HG03575 (cell line): Measurements from ENCODE around the gene PHF21B.
"Not testable (repeated sequence)": the region's sequence is repeated elsewhere in the genome, so short reads cannot be mapped to it uniquely, and the experiment has no call there.

Experiments used
- ATAC-seq: cut with Tn5 transposase; IDR thresholded peaks from one replicate; pipeline ENCODE4 v1.9.1; 2021; ENCODE audit not compliant: unreplicated experiment, insufficient number of reproducible peaks, low FRiP score; ENCODE audit errors: extremely low read depth

PHF21B gene

DNA sequence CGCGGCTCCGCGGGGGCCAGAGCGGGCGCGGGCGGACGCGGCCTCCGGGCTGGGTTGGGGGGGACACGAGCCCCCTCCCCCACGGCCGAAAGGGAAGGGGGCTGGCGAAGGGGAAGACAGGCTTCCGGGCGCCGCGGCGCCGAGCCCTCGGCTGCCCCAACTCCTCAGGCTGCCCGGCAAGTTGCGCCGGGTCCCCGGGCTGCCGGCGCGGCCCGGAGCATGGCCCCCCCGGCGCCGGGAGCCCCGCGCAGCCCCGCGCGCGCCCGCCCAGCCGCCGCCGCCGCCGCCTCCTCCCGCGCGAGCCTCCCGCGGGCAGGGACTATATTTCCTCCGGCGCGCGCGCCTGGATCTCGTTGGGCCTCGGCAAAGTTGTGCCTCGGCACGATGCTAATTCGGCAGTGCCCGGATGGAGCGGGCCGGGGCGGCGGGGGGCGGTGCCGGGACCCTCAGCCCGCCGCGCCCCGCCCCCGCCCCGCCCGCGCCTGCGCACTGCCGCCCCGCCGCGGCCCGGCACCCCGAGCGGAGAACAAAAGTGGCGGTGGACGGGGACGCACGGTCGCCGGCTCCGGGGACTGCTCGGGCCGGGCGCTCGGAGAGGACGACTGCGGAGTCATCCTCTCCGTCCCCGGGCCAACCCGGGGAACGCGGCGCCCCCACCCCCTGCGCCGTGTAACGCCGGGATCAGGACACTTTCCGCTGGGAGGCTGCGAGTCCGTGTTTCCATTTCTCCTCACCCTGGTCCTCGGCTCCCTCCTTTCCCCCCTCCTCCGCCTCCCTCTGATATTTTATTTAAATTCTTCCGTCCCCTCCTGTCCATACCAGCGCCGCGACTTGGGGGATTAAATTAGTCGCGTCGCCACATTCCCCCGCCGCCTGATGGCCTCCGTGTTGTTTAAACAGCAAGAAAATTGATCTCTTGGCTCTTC is at the start of gene PHF21B:
PHF21B (minus strand) TSS at position 400 of the 926 bp plus-strand sequence. CDS start 456 bp downstream, outside the sequence.
- no peak for ATAC-seq

DNA sequence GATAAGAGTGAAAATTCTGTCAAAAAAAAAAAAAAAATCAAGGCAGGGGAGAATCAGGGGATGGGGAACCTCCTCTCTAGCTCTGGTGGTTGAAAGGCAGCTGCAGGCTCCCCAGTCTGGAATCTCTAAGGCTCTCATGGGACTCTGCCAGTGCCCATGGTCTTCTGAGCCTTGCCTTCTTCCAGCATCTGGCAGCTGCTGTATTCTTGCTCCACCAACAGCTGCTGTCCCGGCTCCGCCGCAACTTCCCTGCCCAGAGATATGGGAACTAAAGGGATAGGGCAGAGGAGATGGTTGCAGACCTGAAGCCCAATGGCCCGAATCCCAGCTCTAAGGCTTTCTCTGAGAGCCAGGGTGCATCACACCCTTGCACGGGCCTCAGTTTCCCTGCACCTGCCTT is 49.5 kb upstream of the PHF21B start:
- ATAC-seq: no peak

DNA sequence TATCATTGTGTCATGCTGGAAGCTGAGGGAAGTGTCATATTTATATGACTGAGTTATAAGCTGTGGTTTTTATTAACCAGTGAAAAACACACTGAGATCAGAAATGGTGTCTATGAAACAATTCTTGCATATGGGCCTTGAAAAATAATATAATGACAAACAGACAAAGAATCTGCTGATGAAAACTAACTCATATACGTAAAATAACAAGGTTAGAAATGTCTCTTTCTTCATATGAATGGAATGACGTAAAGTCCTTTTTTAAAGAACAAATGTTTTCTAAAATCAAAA is 48.8 kb upstream of the PHF21B start:
- ATAC-seq: no peak

DNA sequence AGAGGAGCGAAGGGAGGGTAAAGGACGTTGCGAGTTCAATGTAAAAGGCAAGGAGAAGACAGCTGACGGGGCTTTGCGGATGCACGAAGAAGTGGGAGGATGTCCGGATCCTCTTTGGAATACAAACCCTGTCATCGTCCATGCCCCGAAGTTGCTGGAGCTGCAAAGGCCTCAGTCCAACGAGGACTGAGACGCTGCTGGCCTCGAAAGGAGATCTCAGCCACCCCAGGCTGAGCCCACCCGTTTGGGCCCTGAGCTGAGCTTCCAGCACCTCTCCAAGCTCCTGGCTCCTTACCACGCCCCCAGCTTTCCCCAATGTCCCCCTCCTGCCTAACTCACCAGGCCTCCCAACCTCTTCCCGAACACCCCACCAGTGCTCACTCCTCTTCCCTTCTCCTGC is 46.1 kb upstream of the PHF21B start:
- ATAC-seq: no peak

DNA sequence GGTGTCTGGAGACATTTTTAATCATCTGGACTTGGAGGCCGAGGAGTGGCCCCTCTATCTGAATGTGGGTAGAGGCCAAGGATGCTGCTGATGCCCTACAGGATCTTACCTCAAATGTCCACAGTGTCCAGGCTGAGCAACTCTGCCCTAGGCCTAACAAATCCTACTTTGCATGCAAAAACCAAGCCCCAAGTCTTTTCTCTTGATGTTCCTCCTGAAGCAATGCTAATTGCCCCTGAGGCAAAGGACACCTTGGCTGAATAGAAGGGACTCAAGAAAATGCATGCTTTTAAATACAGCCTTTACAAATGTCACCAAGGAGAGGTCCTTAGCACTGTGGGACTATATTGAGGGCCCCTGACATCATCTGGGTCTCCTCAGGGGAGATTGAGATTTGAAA is 43.8 kb upstream of the PHF21B start:
- no peak for ATAC-seq

DNA sequence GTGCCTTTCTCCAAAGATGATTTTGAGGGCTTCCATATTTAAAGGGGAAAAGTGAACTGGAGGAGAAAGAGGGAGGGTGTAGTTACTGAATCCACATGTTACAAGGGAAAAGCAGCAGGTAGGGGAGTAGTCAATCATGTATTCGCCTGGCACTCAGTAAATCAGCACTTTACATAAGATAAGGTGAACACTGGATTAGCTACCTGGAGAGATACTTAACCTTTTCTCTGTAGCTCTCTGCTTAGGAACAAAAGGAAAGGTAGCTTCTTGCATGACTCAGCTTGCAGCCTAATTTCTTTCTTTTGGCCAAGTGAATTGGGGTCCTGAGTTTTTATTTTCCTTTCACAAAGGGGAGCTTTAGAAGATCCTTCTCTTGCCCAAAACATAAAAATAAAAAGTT is 43.3 kb upstream of the PHF21B start:
- no peak for ATAC-seq

DNA sequence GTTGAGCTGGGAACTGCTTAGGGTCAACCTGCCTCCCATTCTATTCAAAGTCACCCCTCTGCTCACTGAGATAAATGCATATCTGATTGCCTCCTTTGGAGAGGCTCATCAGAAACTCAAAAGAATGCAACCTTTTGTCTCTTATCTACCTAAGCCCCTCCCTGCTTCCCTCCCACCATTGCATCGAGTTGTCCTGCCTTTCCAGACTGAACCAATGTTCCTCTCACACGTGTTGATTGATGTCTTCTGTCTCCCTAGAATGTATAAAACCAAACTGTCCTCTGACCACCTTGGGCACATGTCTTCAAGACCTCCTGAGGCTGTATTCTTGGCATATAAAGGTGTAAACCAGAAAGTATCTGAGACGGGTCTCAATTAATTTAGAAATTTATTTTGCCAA is 42.9 kb upstream of the PHF21B start:
- ATAC-seq: not testable (repeated sequence)

DNA sequence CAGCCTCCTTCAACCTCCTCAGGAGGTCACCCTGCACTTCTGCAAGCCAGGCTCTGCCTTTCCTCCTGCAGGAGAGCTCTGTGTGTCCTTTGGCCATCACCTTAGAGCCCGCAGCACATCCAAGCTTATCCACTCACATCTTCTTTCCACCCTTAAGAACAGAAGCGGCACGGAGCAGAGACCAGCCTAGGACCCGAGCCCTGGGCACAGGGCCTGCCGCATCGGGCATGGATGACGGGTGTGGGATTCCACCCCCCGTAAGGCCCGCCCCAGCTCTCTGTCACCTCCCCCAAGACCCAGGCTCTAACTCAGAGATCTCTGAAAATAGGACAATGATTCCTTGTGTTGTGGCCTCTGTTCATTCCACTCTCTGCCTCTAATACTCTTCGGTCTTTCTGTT is 42.1 kb upstream of the PHF21B start:
- no peak for ATAC-seq

DNA sequence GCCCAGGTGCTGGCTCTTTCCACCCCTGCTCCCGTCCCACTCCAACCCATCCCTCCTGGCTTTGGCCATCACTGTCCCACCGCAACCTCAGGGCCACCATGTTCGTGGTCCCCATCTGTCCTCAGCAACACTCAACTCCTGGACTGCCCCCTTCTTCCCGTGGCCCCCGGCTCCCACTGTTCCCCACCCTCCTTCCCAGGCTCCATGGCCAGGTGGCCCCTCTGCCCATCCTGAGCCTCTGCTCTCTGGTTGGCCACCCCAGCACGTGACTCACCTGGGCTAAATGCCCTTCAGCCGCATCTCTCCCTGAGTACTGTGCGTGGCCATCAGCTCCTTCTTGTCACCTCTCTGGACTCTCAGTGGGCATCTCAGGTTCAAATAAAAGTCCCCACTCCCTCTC is 41.6 kb upstream of the PHF21B start:
- ATAC-seq: no peak

DNA sequence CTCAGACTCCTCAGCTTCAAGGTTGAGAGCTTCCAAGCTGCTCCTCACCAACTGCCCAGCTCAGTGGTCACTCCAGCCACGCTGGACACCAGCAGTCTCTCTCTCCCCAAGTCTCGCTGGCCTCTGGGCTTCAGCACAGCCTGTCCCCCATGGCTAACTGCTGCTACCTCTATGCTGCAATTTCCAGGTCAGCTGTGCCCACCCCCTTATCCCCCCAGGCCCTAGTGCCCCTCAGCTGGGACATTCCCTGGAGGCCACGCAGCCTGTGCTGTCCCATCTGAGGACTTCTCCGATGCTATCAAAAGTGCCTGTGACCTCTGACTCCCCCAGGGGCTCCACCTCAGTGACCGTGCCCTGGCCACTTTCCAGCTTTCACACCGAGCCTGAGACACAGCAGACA is 37.5 kb upstream of the PHF21B start:
- no peak for ATAC-seq

DNA sequence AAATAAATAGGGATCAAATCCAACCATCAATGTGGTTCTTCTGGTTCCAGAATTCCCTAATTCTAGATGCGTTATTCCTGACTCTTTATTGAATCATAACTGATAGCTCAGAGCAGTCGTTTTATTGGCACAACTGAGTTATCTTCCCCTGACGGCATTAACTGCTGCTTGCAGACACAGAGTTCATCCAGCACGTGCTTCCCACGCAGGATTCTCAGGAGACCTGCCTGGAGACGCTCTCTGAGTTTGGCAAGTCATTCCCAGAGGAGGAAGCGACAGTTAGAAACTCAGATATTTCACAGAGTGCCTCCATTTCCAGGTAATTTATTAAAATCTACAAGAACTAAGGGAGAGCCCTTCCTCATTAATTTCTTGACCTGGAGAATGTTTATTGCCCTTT is 35.4 kb upstream of the PHF21B start:
- ATAC-seq: no peak

DNA sequence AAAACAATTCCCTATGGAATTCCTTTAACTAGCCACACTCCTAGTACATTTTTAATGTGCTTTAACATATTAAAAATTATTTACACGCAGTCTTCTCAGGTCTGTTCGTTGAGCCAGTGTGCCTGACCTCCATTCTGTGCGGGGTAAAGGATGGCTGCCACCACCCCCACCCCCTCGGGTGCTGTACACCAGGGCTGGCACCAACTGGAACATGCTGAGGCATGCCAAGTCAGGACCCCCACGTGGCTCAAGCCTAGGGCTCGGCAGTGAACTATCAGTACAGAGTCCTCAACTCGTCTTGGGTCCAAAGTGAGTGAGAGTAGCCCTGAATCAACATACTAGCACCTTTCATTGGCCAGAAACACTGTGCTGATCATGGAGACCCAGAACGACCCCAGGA is 32.5 kb upstream of the PHF21B start:
- ATAC-seq: no peak

DNA sequence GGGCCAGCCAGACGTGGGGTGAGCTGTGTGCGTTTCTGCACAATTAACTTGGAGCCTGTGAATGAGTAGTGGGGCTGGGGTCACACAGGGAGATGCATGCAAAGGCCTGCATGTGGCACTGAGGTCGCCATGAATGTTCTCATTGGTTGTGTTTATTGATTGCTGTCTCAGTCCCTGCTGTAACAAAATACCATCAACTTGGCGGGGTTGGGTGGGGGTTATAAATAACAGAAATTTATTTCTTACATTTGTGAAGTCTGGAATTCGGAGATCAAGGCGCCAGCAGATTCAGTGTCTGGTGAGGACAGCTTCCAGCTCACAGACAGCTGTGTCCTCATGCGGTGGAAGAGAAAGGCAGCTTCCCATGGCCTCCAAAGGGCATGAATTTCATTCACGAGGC is 29.3 kb upstream of the PHF21B start:
- no peak for ATAC-seq

DNA sequence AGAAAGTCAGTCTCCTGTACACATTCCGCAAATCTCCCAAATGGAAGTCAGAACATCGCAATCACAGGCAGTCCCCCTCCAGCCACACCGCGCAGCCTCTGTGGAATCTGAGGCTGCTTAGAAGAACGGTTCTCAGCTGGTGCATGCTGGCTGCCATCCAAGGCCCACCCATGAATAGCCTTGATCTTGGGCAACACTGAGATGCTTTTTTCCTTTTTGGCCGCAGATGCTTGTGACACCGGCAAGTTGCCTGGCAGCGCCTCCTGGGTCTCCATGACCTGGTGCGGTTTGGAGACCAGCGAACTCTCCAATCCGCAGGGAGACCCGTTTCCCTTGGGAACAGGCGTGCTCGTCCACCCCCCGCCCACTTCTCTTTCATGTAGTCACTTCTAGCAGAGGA is 26.3 kb upstream of the PHF21B start:
- no peak for ATAC-seq

DNA sequence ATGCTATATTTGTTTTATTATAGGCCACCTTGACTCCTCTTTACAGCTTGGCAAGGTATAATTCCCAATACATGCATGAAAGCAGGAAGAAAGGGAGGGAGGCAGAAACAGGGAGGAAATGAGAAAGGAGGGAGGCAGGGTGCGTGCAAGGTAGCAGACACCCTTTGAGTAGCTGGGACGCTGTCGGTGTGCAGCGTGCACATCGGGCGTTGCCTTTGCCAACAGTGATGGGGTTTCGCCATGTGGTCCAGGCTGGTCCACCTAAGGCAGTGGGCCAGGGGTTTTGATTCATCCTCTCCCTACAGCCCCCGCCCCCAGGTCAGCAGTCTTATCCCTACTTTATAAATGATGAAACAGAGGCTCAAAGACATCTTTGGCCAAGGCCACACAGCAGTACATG is 25.0 kb upstream of the PHF21B start:
- no peak for ATAC-seq

DNA sequence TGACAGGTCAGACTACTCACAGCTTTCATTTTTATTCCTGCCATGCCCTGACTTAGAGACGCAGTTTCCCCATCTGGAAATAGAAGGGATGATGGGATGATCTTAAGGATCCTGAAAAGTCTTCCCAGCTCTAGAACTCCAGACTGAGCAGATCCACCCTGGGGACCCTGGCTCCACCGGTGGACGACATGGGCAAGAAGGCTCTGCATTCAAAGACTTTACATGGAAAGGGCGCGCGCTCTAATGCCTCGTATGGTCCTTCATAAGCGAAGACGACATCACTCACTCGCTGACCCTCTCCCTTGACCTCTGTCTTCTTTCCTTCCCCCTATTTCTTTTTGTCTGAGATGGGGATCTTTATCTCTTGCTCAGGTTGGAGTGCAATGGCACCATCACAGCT is 24.4 kb upstream of the PHF21B start:
- no peak for ATAC-seq

DNA sequence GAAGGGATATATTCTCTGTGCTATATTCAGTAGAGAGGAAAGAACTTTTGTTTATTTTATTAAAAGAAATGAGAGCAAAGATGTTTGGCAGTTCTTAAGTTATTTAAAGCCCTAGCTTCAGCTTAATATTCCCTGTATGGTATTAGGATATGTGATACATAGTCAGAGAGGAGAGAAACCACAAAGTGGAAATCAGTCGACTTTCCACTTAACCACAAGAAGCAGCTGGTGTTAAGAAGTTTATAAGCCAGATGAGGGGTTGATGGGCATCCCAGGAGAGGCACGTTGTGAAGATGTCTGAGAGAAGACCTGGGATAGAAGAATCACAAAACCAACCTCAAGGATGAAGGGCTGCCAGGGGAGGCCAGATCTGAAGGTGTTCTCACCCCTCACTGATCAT is 23.3 kb upstream of the PHF21B start:
- no peak for ATAC-seq

DNA sequence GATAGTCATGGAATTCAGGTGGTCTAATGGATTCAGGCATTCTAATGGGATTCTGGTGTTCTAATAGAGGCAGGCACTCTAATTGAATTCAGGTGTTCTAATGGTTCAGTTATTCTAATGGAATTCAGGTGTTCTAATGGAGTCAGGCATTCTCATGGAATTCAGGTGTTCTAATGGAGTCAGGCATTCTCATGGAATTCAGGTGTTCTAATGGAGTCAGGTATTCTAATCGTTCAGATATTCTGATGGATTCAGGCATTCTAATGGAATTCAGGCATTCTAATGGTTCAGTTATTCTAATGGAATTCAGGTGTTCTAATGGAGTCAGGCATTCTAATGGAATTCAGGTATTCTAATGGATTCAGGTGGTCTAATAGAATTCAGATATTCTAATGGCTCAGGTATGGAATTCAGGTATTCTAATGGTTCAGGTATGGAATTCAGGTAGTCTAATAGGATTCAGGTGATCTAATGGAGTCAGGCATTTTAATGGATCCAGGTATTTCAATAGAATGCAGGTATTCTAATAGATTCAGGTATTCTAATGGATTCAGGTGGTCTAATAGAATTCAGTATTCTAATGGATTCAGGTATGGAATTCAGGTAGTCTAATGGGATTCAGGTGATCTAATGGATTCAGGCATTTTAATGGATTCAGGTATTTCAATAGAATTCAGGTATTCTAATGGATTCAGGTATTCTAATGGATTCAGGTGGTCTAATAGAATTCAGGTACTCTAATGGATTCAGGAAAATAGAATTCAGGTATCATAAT is 22.0 kb upstream of the PHF21B start:
- no peak for ATAC-seq

DNA sequence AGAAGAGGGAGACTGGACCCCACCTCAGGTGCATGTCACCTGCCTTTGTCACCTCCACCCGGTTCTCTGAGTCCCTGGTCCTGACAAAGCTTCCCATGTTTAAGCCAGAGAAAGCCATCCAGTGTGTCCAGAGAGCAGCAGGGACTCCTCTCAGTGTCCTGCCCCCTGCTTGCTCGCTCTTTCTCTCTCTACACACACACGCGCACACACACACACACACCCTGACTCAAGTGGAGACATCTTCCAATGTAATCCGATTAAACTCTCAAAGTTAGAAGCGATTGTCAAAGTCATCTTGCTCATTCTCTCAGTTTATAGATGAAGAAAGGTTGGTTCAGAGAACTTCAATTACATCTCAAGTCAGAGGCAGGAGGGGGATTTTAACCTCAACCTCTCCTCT is 19.7 kb upstream of the PHF21B start:
- ATAC-seq: no peak

DNA sequence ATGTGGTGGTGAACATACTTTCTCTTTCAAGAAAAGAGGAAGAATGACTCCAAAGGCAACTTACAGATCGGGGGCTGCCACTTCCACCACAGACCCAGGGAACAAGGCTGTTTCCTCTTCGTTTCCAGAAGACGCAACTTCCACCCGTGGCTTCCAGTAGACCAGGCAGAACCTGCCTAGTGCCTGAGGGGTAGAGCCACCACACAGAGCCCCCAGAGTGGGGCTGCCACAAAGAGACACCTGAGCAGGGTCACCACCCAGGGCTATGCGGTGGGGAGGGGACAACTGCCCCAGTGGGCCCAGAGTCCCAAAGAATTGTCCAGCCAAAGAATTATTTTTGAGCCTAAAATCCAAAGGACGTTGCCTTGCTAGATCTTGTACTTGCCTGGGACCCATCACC is 16.7 kb upstream of the PHF21B start:
- no peak for ATAC-seq
